GM12874 (cell line): ENCODE data around the gene TEX54.

Experiments
- CTCF ChIP-seq: IDR thresholded peaks from 2 replicates; pipeline ENCODE4 v1.5.1; 2011; ENCODE audit warnings: low read depth, mild to moderate bottlenecking, control low read depth, low read length, moderate library complexity; ENCODE audit not compliant: insufficient read depth

TEX54 gene

GRCh38 chr11:62876712-62877111, 44.1 kb upstream of the TEX54 start:
- TF ChIP-seq CTCF = no peak

GRCh38 chr11:62875698-62876478, 43.2 kb upstream of the TEX54 start:
- no peak for TF ChIP-seq CTCF

- no peak for TF ChIP-seq CTCF
Observed at GRCh38 chr11:62874851-62875250, 42.2 kb upstream of the TEX54 start.

GRCh38 chr11:62865635-62866034, 33.0 kb upstream of the TEX54 start:
- TF ChIP-seq CTCF = no peak

- no peak for TF ChIP-seq CTCF
Observed at GRCh38 chr11:62863687-62864335, 31.2 kb upstream of the TEX54 start.

- TF ChIP-seq CTCF = no peak
Observed at GRCh38 chr11:62860835-62861563, 28.4 kb upstream of the TEX54 start.

GRCh38 chr11:62858201-62858600, 25.6 kb upstream of the TEX54 start:
- no peak for TF ChIP-seq CTCF
